HepG2 (cell line): Measurements from ENCODE around the gene BBS1. TPM values are rescaled to one million over a fixed set of nuclear protein-coding genes. Genes with fewer than 3 reads are reported as not detected.

Source experiments
- AFF4 ChIP-seq: sonication (generic); formaldehyde crosslinking; IDR thresholded peaks from 2 replicates; pipeline ENCODE4 v1.4.0; 2020; ENCODE audit warnings: missing genetic modification reagents
- CBFB ChIP-seq: sonication (generic); formaldehyde crosslinking; IDR thresholded peaks from 2 replicates; pipeline ENCODE4 v1.4.0; 2020; ENCODE audit warnings: missing genetic modification reagents
- DMAP1 ChIP-seq: IDR thresholded peaks from 2 replicates; pipeline ENCODE4 v1.6.1; 2016
- DRAP1 ChIP-seq: IDR thresholded peaks from 2 replicates; pipeline ENCODE4 v1.6.1; 2016; ENCODE audit warnings: missing genetic modification reagents, missing compliant biosample characterization
- ELF1 ChIP-seq: sonication (generic); formaldehyde crosslinking; IDR thresholded peaks from 2 replicates; pipeline ENCODE4 v1.4.0; 2020; ENCODE audit warnings: missing genetic modification reagents
- HNRNPK ChIP-seq: fragments of 200-400 bp; formaldehyde crosslinking; IDR thresholded peaks from 2 replicates; pipeline ENCODE4 v1.6.1; 2018; ENCODE audit warnings: low read length, low read depth, moderate library complexity, mild to moderate bottlenecking; ENCODE audit not compliant: poor library complexity, severe bottlenecking
- HOXA7 ChIP-seq: sonication (generic); formaldehyde crosslinking; IDR thresholded peaks from 2 replicates; pipeline ENCODE4 v1.8.1; 2022; ENCODE audit warnings: mild to moderate bottlenecking, missing genetic modification reagents, moderate library complexity
- KAT8 ChIP-seq: IDR thresholded peaks from 2 replicates; pipeline ENCODE4 v1.6.1; 2016; ENCODE audit warnings: missing genetic modification reagents, missing compliant biosample characterization
- KDM2A ChIP-seq: sonication (generic); formaldehyde crosslinking; IDR thresholded peaks from 2 replicates; pipeline ENCODE4 v1.4.0; 2020; ENCODE audit warnings: low read depth, missing genetic modification reagents, borderline replicate concordance
- KDM4B ChIP-seq: sonication (generic); formaldehyde crosslinking; IDR thresholded peaks from 2 replicates; pipeline ENCODE4 v1.4.0; 2020; ENCODE audit warnings: missing genetic modification reagents
- KMT2A ChIP-seq: sonication (generic); formaldehyde crosslinking; IDR thresholded peaks from 2 replicates; pipeline ENCODE4 v1.4.0; 2020; ENCODE audit warnings: missing genetic modification reagents
- KMT2B ChIP-seq: IDR thresholded peaks from 2 replicates; pipeline ENCODE4 v1.6.1; 2016; ENCODE audit warnings: missing genetic modification reagents, missing compliant biosample characterization
- MIER3 ChIP-seq: IDR thresholded peaks from 2 replicates; pipeline ENCODE4 v1.6.1; 2016; ENCODE audit warnings: missing compliant biosample characterization, borderline replicate concordance
- NCOR1 ChIP-seq: fragments of 200-600 bp; sonication (generic); IDR thresholded peaks from 2 replicates; pipeline ENCODE4 v1.7.0; 2017; ENCODE audit warnings: antibody characterized with exemption, low read length, borderline replicate concordance
- NFE2L1 ChIP-seq: sonication (generic); formaldehyde crosslinking; IDR thresholded peaks from 2 replicates; pipeline ENCODE4 v1.4.0; 2020; ENCODE audit warnings: missing genetic modification reagents, mild to moderate bottlenecking, borderline replicate concordance
- NPAS2 ChIP-seq: sonication (generic); formaldehyde crosslinking; IDR thresholded peaks from 2 replicates; pipeline ENCODE4 v1.8.0; 2022; ENCODE audit warnings: mild to moderate bottlenecking, missing genetic modification reagents, borderline replicate concordance
- SMAD9 ChIP-seq: sonication (generic); formaldehyde crosslinking; IDR thresholded peaks from 2 replicates; pipeline ENCODE4 v1.5.1; 2020; ENCODE audit warnings: mild to moderate bottlenecking, missing genetic modification reagents
- ZFP36 ChIP-seq: fragments of 150-350 bp; IDR thresholded peaks from 2 replicates; pipeline ENCODE4 v1.6.1; 2018; ENCODE audit warnings: borderline replicate concordance, low read length, low read depth; ENCODE audit not compliant: partially characterized antibody
- ZFP90 ChIP-seq: sonication (generic); formaldehyde crosslinking; IDR thresholded peaks from 2 replicates; pipeline ENCODE4 v1.8.0; 2022; ENCODE audit warnings: missing genetic modification reagents, mild to moderate bottlenecking, inconsistent platforms, borderline replicate concordance
- ZMAT3 ChIP-seq: sonication (generic); formaldehyde crosslinking; conservative IDR thresholded peaks from 2 replicates; pipeline ENCODE4 v1.7.0; 2021; ENCODE audit warnings: missing genetic modification reagents
- ZNF510 ChIP-seq: sonication (generic); formaldehyde crosslinking; IDR thresholded peaks from 2 replicates; pipeline ENCODE4 v1.4.0; 2020; ENCODE audit warnings: low read depth, mild to moderate bottlenecking, missing genetic modification reagents
- ZNF572 ChIP-seq: sonication (generic); formaldehyde crosslinking; IDR thresholded peaks from 2 replicates; pipeline ENCODE4 v1.5.1; 2020; ENCODE audit warnings: mild to moderate bottlenecking, missing genetic modification reagents
- ZNF616 ChIP-seq: sonication (generic); formaldehyde crosslinking; IDR thresholded peaks from 2 replicates; pipeline ENCODE4 v1.5.0; 2020; ENCODE audit warnings: low read depth, mild to moderate bottlenecking, missing genetic modification reagents
- ZNF7 ChIP-seq: IDR thresholded peaks from 2 replicates; pipeline ENCODE4 v1.6.1; 2016; ENCODE audit warnings: missing biosample characterization, missing genetic modification reagents
- ZNF713 ChIP-seq: sonication (generic); formaldehyde crosslinking; IDR thresholded peaks from 2 replicates; pipeline ENCODE4 v1.4.0; 2020; ENCODE audit warnings: mild to moderate bottlenecking, missing genetic modification reagents
- polyA plus RNA-seq, 8 experiments: library from polyadenylated mRNA; depleted of rRNA in 3 of 8; stranded (reverse) in 7 of 8; unstranded in 1 of 8; fragments of >200 nt; fragmentation: Illumina TruSeq in 4 of 8; extraction: Trizol in 4 of 8; gene quantifications; 2 replicates each; pipeline versions ENCODE4 v1.2.1 to v1.2.3, GENCODE V29; 2011 to 2016; ENCODE audit warnings: low read depth in 4 of 8, missing spikeins in 1 of 8, mixed read lengths in 1 of 8; ENCODE audit not compliant: insufficient read depth in 1 of 8
- total RNA-seq, 5 experiments: library from RNA; depleted of rRNA; stranded (reverse); fragments of >200 nt; fragmentation: Illumina TruSeq; extraction: Trizol; gene quantifications; 2 replicates each; pipeline ENCODE4 v1.2.3, GENCODE V29; 2016; ENCODE audit warnings: low read depth in 1 of 5
- TF ChIP-seq, protein P1 (sequence below): IDR thresholded peaks from 2 replicates; pipeline ENCODE4 v1.6.1; 2016; ENCODE audit warnings: missing compliant biosample characterization, missing genetic modification reagents, borderline replicate concordance

BBS1 gene
- total and polyA plus RNA-seq, 2 of the 13 experiments (the other 11 are each of a cell fraction or from before 2014, with no cell fraction given) = 11.7 to 14.1 TPM

GRCh38 chr11:66510271-66510989 is at the start of gene BBS1 (continued):
- TF ChIP-seq ZNF572 (CRISPR knock-in tag) = peak; percentile 95; the same call in 1 of the 2 replicates
- TF ChIP-seq ELF1 (CRISPR knock-in tag) = peak; percentile 71
- no peak for TF ChIP-seq ZNF7 (CRISPR knock-in tag)
- 0 out of 2 replicates have a peak, but pooled peaks have one; percentile 30 for TF ChIP-seq ZFP90 (CRISPR knock-in tag)
- no peak for TF ChIP-seq HNRNPK
- TF ChIP-seq ZNF616 (CRISPR knock-in tag) = no peak
- TF ChIP-seq NCOR1 = 0 out of 2 replicates have a peak, but pooled peaks have one; percentile 6
- TF ChIP-seq KMT2A (CRISPR knock-in tag) = peak; percentile 87
- no peak for TF ChIP-seq NPAS2 (CRISPR knock-in tag)
- TF ChIP-seq ZNF713 (CRISPR knock-in tag) = no peak
- no peak for TF ChIP-seq HOXA7 (CRISPR knock-in tag)
- TF ChIP-seq DRAP1 (CRISPR knock-in tag) = peak; percentile 28; the same call in 1 of the 2 replicates
- 0 out of 2 replicates have a peak, but pooled peaks have one; percentile 21 for TF ChIP-seq NFE2L1 (CRISPR knock-in tag)
- 0 out of 2 replicates have a peak, but pooled peaks have one; percentile 1 for TF ChIP-seq SMAD9 (CRISPR knock-in tag)
- TF ChIP-seq ZNF510 = no peak
- TF ChIP-seq MIER3 = peak; percentile 68; the same call in 1 of the 2 replicates
- TF ChIP-seq KDM4B = 0 out of 2 replicates have a peak, but pooled peaks have one; percentile 25
- no peak for TF ChIP-seq AFF4
- TF ChIP-seq ZFP36 = no peak
- 0 out of 2 replicates have a peak, but pooled peaks have one; percentile 51 for TF ChIP-seq ZMAT3
- TF ChIP-seq, protein P1, sequence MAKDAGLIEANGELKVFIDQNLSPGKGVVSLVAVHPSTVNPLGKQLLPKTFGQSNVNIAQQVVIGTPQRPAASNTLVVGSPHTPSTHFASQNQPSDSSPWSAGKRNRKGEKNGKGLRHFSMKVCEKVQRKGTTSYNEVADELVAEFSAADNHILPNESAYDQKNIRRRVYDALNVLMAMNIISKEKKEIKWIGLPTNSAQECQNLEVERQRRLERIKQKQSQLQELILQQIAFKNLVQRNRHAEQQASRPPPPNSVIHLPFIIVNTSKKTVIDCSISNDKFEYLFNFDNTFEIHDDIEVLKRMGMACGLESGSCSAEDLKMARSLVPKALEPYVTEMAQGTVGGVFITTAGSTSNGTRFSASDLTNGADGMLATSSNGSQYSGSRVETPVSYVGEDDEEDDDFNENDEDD = peak; percentile 63
- TF ChIP-seq KAT8 = peak; percentile 93
- TF ChIP-seq KDM2A (CRISPR knock-in tag) = peak; percentile 97
- TF ChIP-seq CBFB (CRISPR knock-in tag) = peak; percentile 78; the same call in 1 of the 2 replicates
- TF ChIP-seq DMAP1 (CRISPR knock-in tag) = peak; percentile 54; the same call in 1 of the 2 replicates
- TF ChIP-seq KMT2B (CRISPR knock-in tag) = peak; percentile 91
